Esophagus (tissue), 2 donors: Measurements from ENCODE around the gene CACNA1F. TPM values are rescaled to one million over a fixed set of nuclear protein-coding genes. Genes with fewer than 3 reads are reported as not detected.

Source experiments
- H3K27ac ChIP-seq, 2 donors: one replicate each; pipeline ENCODE4 v1.5.1; 2013; ENCODE audit warnings: low read depth in 2 of 2, mild to moderate bottlenecking in 2 of 2, inconsistent platforms in 1 of 2, low read length in 1 of 2, moderate library complexity in 1 of 2
- H3K27me3 ChIP-seq, 2 donors: one replicate each; pipeline ENCODE4 v1.6.1; 2013; ENCODE audit warnings: low read length in 2 of 2, control low read depth in 1 of 2, mild to moderate bottlenecking in 1 of 2; ENCODE audit not compliant: insufficient read depth in 2 of 2, control insufficient read depth in 1 of 2
- H3K36me3 ChIP-seq, 2 donors: one replicate each; pipeline ENCODE4 v1.6.1; 2013; ENCODE audit warnings: low read length in 1 of 2; ENCODE audit not compliant: control insufficient read depth in 2 of 2, insufficient read depth in 2 of 2
- H3K4me1 ChIP-seq, 2 donors: one replicate each; pipeline ENCODE4 v1.6.1; 2013; ENCODE audit warnings: low read length in 1 of 2; ENCODE audit not compliant: control insufficient read depth in 2 of 2, insufficient read depth in 2 of 2
- H3K4me3 ChIP-seq, 2 donors: one replicate each; pipeline ENCODE4 v1.5.1; 2013; ENCODE audit warnings: low read length in 2 of 2, mild to moderate bottlenecking in 2 of 2, low read depth in 1 of 2, moderate library complexity in 1 of 2
- H3K9me3 ChIP-seq, 2 donors: one replicate each; pipeline ENCODE4 v1.6.1; 2013; ENCODE audit warnings: mild to moderate bottlenecking in 2 of 2, low read depth in 1 of 2, low read length in 1 of 2, moderate library complexity in 1 of 2; ENCODE audit not compliant: control insufficient read depth in 2 of 2, insufficient read depth in 1 of 2
- WGBS, 2 donors: extraction: QIAGEN DNeasy Blood & Tissue Kit; methylation state at CpG; one replicate each; pipeline ENCODE4 v1.1.7; 2013; 5-methylcytosine and 5-hydroxymethylcytosine counted together
- polyA plus RNA-seq, 2 donors: library from polyadenylated mRNA; stranded (reverse); fragments of 200-250 nt; gene quantifications; one replicate each; pipeline ENCODE4 v1.2.3, GENCODE V29; 2013
- donor health status: healthy with polysubstance abuse.
- donor health status: Bipolar disorder and iron deficiency.

Gene CACNA1F
- polyA plus RNA-seq, 2 donors: 0.11 to 0.24 TPM

GRCh38 chrX:49237060-49237459 lies 3.9 kb upstream of the CACNA1F start:
- H3K27me3 ChIP-seq: no peaks in the 10 kb centered on the region
- WGBS, 2 donors: 74 to 83% methylated on average over 9 of the region's 9 CpGs
- H3K4me1 ChIP-seq: peaks cover 0 to 3% of the 10 kb centered on the region in 2 donors

GRCh38 chrX:49233887-49234555 lies 881 bp upstream of the CACNA1F start:
- no peak overlapping the region for H3K4me3 ChIP-seq
- H3K9me3 ChIP-seq: peaks cover 0 to 4% of the 10 kb centered on the region in 2 donors
- no peaks in the 10 kb centered on the region for H3K27me3 ChIP-seq
- H3K4me1 ChIP-seq: peaks cover 2 to 3% of the 10 kb centered on the region in 2 donors
- no peaks in the 10 kb centered on the region for H3K36me3 ChIP-seq
- H3K27ac ChIP-seq: no peak overlapping the region
- 51 to 56% methylated on average over 54 to 56 of the region's 56 CpGs for WGBS, 2 donors

More at GRCh38 chrX:49237060-49237459, 3.9 kb upstream of the CACNA1F start:
- Histone ChIP-seq H3K36me3 (no peaks in the 10 kb centered on the region), H3K4me3 (no peak overlapping the region), H3K9me3 (no peaks in the 10 kb centered on the region), H3K27ac (no peak overlapping the region)

GRCh38 chrX:49232525-49232924 lies 615 bp downstream of the CACNA1F start:
- no peak overlapping the region for H3K4me3 ChIP-seq
- no peaks in the 10 kb centered on the region for H3K36me3 ChIP-seq
- H3K4me1 ChIP-seq: peaks cover 2 to 3% of the 10 kb centered on the region in 2 donors
- no peak overlapping the region for H3K27ac ChIP-seq
- 72 to 89% methylated on average over 2 of the region's 2 CpGs for WGBS, 2 donors
- peaks cover 0 to 4% of the 10 kb centered on the region in 2 donors for H3K9me3 ChIP-seq
- no peaks in the 10 kb centered on the region for H3K27me3 ChIP-seq

GRCh38 chrX:49231333-49232000 lies 1.7 kb downstream of the CACNA1F start:
- Histone ChIP-seq H3K27me3 (no peaks in the 10 kb centered on the region), H3K27ac (peak overlapping the region in 1 of 2 donors; percentile 18), H3K4me1 (peaks cover 0 to 2% of the 10 kb centered on the region in 2 donors), H3K36me3 (no peaks in the 10 kb centered on the region), H3K4me3 (no peak overlapping the region), H3K9me3 (peaks cover 0 to 4% of the 10 kb centered on the region in 2 donors)
- 93 to 95% methylated on average over 10 of the region's 10 CpGs for WGBS, 2 donors

- peaks cover 0 to 4% of the 10 kb centered on the region in 2 donors for H3K9me3 ChIP-seq
- peak overlapping the region; percentile 5 to 29 for H3K4me3 ChIP-seq
Measured at GRCh38 chrX:49230500-49231232, 2.5 kb downstream of the CACNA1F start.

GRCh38 chrX:49228185-49228584 lies 5.0 kb downstream of the CACNA1F start:
- peaks cover 0 to 4% of the 10 kb centered on the region in 2 donors for H3K9me3 ChIP-seq
- H3K4me1 ChIP-seq: peaks cover 0 to 2% of the 10 kb centered on the region in 2 donors
- WGBS, 2 donors: 89 to 92% methylated on average over 17 of the region's 17 CpGs
- no peaks in the 10 kb centered on the region for H3K27me3 ChIP-seq
- no peak overlapping the region for H3K27ac ChIP-seq
- no peak overlapping the region for H3K4me3 ChIP-seq
- H3K36me3 ChIP-seq: no peaks in the 10 kb centered on the region

More at GRCh38 chrX:49230500-49231232, 2.5 kb downstream of the CACNA1F start:
- 3 to 39% methylated on average over 44 of the region's 44 CpGs for WGBS, 2 donors
- H3K4me1 ChIP-seq: peaks cover 0 to 2% of the 10 kb centered on the region in 2 donors
- no peaks in the 10 kb centered on the region for H3K27me3 ChIP-seq
- no peaks in the 10 kb centered on the region for H3K36me3 ChIP-seq
- peak overlapping the region in 1 of 2 donors; percentile 38 for H3K27ac ChIP-seq

- H3K9me3 ChIP-seq: peaks cover 0 to 4% of the 10 kb centered on the region in 2 donors
- H3K4me3 ChIP-seq: no peak overlapping the region
- H3K27me3 ChIP-seq: no peaks in the 10 kb centered on the region
- no peak overlapping the region for H3K27ac ChIP-seq
- H3K4me1 ChIP-seq: peaks cover 0 to 2% of the 10 kb centered on the region in 2 donors
- WGBS, 2 donors: 57 to 91% methylated on average over 2 of the region's 2 CpGs
- H3K36me3 ChIP-seq: no peaks in the 10 kb centered on the region
Measured at GRCh38 chrX:49227726-49228125, 5.4 kb downstream of the CACNA1F start.

- peaks cover 0 to 4% of the 10 kb centered on the region in 2 donors for H3K9me3 ChIP-seq
- H3K27ac ChIP-seq: no peak overlapping the region
- no peaks in the 10 kb centered on the region for H3K27me3 ChIP-seq
- H3K36me3 ChIP-seq: no peaks in the 10 kb centered on the region
- 78 to 93% methylated on average over 9 of the region's 9 CpGs for WGBS, 2 donors
- no peak overlapping the region for H3K4me3 ChIP-seq
- peaks cover 0 to 2% of the 10 kb centered on the region in 2 donors for H3K4me1 ChIP-seq
Measured at GRCh38 chrX:49226946-49227345, 6.2 kb downstream of the CACNA1F start.

- Histone ChIP-seq H3K36me3 (no peaks in the 10 kb centered on the region), H3K4me1 (peaks cover 0 to 2% of the 10 kb centered on the region in 2 donors), H3K9me3 (peaks cover 0 to 4% of the 10 kb centered on the region in 2 donors), H3K4me3 (no peak overlapping the region), H3K27me3 (no peaks in the 10 kb centered on the region), H3K27ac (no peak overlapping the region)
- 74 to 79% methylated on average over 14 of the region's 14 CpGs for WGBS, 2 donors
Measured at GRCh38 chrX:49225858-49226257, 7.3 kb downstream of the CACNA1F start.
